GM06990 (cell line): ENCODE measurements around the gene PCNA.

Experiments used
- DNase-seq: peaks from one replicate; pipeline ENCODE4 v3.0.0-alpha.2; 2011; ENCODE audit not compliant: insufficient read length; ENCODE audit errors: extremely low read depth
- H3K27me3 ChIP-seq: replicated peaks from 2 replicates; pipeline ENCODE4 v1.6.0; 2011; ENCODE audit warnings: low read length; ENCODE audit not compliant: control insufficient read depth, insufficient read depth
- H3K36me3 ChIP-seq: 2 replicates; pipeline ENCODE4 v1.5.1; 2011; ENCODE audit warnings: low read length; ENCODE audit not compliant: control insufficient read depth, insufficient read depth
- H3K4me3 ChIP-seq: replicated peaks from 2 replicates; pipeline ENCODE4 v1.5.1; 2011; ENCODE audit warnings: low read depth, mild to moderate bottlenecking, control low read depth, low read length
- TF ChIP-seq, protein P1 (sequence below): IDR thresholded peaks from 2 replicates; pipeline ENCODE4 v1.5.1; 2011; ENCODE audit warnings: low read length, control low read depth, mild to moderate bottlenecking, inconsistent platforms; ENCODE audit not compliant: insufficient read depth, poor library complexity, severe bottlenecking

Gene PCNA

GRCh38 chr20:5153152-5153467 lies 33.4 kb upstream of the PCNA start:
- TF ChIP-seq, protein P1, sequence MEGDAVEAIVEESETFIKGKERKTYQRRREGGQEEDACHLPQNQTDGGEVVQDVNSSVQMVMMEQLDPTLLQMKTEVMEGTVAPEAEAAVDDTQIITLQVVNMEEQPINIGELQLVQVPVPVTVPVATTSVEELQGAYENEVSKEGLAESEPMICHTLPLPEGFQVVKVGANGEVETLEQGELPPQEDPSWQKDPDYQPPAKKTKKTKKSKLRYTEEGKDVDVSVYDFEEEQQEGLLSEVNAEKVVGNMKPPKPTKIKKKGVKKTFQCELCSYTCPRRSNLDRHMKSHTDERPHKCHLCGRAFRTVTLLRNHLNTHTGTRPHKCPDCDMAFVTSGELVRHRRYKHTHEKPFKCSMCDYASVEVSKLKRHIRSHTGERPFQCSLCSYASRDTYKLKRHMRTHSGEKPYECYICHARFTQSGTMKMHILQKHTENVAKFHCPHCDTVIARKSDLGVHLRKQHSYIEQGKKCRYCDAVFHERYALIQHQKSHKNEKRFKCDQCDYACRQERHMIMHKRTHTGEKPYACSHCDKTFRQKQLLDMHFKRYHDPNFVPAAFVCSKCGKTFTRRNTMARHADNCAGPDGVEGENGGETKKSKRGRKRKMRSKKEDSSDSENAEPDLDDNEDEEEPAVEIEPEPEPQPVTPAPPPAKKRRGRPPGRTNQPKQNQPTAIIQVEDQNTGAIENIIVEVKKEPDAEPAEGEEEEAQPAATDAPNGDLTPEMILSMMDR: no peak
- Histone ChIP-seq H3K36me3 (no peaks in the 10 kb centered on the region), H3K4me3 (no peak overlapping the region), H3K27me3 (no peaks in the 10 kb centered on the region)
- DNase-seq: no peak

- H3K4me3 ChIP-seq: no peak overlapping the region
- DNase-seq: no peak
- H3K36me3 ChIP-seq: no peaks in the 10 kb centered on the region
- H3K27me3 ChIP-seq: no peaks in the 10 kb centered on the region
- TF ChIP-seq, protein P1: no peak
Observed at GRCh38 chr20:5150226-5151076, 30.7 kb upstream of the PCNA start.

DNA sequence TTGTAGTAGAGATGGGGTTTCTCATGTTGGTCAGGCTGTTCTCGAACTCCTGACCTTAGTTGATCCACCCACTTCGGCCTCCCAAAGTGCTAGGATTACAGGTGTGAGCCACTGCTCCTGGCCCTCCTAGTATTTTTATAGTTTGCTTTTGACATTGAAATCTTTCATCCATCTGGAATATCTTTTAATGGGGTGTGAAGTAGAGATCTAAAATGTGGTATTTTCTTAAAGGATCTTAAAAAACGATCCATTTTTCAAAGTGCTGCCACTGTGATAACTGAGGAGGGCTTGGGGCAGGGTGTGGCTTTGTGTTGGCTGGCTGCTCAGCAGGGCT lies 30.1 kb upstream of the PCNA start:
- no peak overlapping the region for H3K4me3 ChIP-seq
- TF ChIP-seq, protein P1: no peak
- H3K27me3 ChIP-seq: no peaks in the 10 kb centered on the region
- H3K36me3 ChIP-seq: no peaks in the 10 kb centered on the region
- DNase-seq: no peak

DNA sequence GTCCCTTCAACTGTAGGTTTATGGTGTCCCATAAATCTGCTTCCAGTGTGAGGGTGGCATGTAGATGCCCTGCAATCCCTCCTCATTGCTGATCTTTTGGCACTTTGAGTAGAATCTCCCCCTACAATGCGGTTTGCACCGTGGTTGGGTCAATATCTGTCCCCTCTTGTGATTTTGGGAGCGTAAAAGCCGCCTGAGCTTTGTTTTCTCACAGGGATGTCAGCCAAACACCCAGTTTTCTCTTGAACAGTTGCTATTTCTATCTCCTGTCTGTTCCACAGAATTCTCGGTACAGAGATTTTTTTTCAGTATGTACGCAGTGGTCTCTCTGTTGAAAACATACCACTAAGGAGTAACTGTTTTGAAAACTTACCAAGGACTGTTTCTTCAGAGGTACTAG lies 28.8 kb upstream of the PCNA start:
- no peak for DNase-seq
- H3K36me3 ChIP-seq: no peaks in the 10 kb centered on the region
- TF ChIP-seq, protein P1: no peak
- no peak overlapping the region for H3K4me3 ChIP-seq
- no peaks in the 10 kb centered on the region for H3K27me3 ChIP-seq

DNA sequence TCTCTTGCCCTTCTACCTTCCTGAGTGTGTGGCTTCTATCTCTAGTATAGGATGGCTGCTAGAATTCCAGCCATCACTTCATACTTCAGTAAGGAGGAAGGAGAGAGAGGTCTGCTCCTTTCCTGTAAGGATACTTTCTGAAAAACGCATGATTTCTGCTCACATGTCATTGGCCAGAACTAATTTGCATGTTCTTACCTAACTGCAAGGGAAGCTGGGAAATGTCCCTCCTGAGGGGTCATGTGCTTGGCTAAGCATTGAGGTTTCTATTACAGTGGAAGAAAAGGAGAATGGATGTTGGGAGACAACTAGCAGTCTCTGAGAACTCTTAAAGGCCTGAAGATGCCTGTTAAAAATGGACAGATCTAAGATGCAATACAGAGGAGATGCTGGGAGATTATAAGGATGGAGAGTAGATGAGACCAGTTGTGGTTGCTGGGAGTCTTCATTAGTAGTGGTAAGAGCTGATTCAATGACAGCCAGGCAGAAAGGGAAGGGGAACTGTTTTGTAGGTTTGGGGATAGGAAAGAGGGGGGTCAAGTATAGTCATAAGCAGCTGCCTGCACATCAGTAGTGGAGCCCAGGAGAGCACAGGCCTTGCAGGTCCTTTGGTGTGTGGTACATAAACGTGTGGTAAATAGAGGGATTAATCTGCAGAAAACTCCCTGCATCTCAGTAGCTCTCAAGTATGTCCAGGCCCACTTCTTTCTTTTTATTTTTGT lies 27.3 kb upstream of the PCNA start:
- Histone ChIP-seq H3K27me3 (no peaks in the 10 kb centered on the region), H3K36me3 (no peaks in the 10 kb centered on the region), H3K4me3 (no peak overlapping the region)
- TF ChIP-seq, protein P1: no peak
- DNase-seq: no peak
